ENCODE results near the gene SKIDA1. TPM values are rescaled to one million over a fixed set of nuclear protein-coding genes. Genes with fewer than 3 reads are reported as not detected.

SKIDA1 gene
- total RNA-seq, 1 donor from 2014 or later: 0.16 TPM

DNA sequence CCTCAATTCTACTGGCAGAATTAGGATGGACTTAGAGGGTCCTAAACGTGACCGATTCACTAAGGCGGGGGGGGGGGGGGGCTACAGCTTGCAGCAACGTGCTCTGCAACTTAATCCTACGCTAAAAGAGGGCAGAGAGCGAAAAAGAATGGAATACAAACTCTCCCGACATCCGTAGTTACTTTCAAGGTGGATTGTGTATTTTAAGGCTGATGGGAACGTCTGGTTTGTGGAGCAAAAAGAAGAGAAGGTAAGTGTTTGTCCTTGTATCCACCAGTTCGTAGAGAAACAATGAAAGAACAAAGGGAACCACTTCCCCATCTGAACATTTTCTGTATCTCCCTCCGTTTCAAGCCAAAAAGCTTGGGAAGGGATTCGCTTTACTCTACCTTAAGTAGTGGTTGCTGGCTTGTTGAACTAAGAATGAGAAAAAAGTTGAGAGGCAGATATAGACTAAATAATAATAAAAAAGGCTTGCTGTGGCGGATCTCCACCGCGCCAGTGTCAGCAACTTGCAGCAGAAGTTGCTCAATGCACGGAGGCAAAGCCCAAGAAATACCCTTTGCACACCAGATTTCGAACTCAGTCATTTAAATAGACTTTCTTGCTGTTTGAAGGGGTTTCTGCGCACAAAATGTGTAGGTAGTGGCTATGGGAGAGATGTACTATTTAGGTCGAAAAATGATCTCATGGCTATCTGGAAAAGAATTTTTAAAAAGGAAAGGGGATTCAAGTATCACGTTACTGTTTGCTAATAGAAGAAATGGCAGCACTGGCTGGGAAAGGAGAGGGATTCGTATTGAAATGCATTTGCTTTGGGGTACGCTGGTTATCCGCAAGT lies 736 bp downstream of the SKIDA1 start:
- no peaks in the 10 kb centered on the region for H3K9me3 Mint-ChIP-seq

DNA sequence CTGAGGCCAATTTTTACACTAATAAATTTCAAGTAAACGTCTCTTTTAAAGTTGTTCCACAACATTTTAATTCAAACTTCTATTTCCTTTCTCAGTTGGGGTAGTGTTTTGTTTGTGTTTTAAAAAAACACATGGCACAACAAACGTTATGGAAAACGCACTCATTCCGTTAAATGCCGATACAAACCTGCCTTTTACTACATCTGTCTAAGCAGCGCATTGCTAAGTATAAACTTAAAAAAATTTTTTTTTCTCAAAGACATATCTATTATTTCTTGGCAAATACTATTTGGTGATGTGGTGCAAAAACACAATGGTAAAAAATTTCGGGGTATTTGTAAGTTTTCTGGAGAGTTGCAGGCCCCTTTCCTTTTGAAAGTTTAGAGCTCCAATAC lies 1.4 kb downstream of the SKIDA1 start:
- H3K4me1 Mint-ChIP-seq: peaks cover 42% of the 10 kb centered on the region
- H3K4me3 Mint-ChIP-seq: no peak overlapping the region
- H3K27me3 Mint-ChIP-seq: peaks cover 52% of the 10 kb centered on the region
- DNase-seq: no peak
- peaks cover 2% of the 10 kb centered on the region for H3K36me3 Mint-ChIP-seq (ENCODE audit: low read depth)
- no peaks in the 10 kb centered on the region for H3K9me3 Mint-ChIP-seq
- intact Hi-C loops (cut with micrococcal nuclease): loop anchor here (10.0 kb wide), 1 partner anchor 911 kb away; no protein-coding TSS in a partner anchor
- H3K27ac Mint-ChIP-seq: no peak overlapping the region

More for the DNA sequence above, 736 bp downstream of the SKIDA1 start:
- Mint-ChIP-seq H3K4me1 (peaks cover 36% of the 10 kb centered on the region), H3K27ac (peak overlapping the region; percentile 89), H3K36me3 (ENCODE audit: low read depth) (peaks cover 2% of the 10 kb centered on the region), H3K27me3 (peaks cover 52% of the 10 kb centered on the region), H3K4me3 (peak overlapping the region; percentile 85)
- no peak for DNase-seq
- intact Hi-C loops (cut with micrococcal nuclease): loop anchor here (1.0 to 10.0 kb wide), 3 partner anchors 9 to 910 kb away; partner anchors contain the start of gene BMI1

DNA sequence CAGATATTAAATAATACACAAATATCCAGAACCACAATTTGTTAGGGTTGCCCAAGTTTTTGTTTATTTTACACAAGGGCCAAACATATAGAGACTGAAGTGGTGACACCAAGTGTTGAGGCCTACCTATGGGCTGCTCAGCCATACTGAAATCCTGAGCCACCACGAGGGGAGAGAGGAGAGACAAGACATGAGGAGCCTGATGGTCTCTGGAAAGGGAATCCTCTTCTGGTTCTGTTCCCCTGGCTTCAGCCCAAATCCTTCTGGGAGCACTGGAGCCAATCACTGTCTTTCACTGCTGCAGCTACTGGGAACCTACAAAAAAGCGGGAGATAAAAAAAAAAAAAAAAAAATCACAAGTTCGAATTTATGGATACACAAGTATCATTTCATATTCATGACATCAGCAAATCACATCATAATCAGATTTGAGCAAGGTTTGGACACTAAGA lies 1.9 kb downstream of the SKIDA1 start:
- peaks cover 47% of the 10 kb centered on the region for H3K4me1 Mint-ChIP-seq
- H3K4me3 Mint-ChIP-seq: no peak overlapping the region
- peaks cover 53% of the 10 kb centered on the region for H3K27me3 Mint-ChIP-seq
- intact Hi-C loops (cut with micrococcal nuclease): loop anchor here (10.0 kb wide), 1 partner anchor 911 kb away; no protein-coding TSS in a partner anchor
- H3K36me3 Mint-ChIP-seq (ENCODE audit: low read depth): peaks cover 2% of the 10 kb centered on the region
- no peak for DNase-seq
- no peaks in the 10 kb centered on the region for H3K9me3 Mint-ChIP-seq
- H3K27ac Mint-ChIP-seq: no peak overlapping the region

DNA sequence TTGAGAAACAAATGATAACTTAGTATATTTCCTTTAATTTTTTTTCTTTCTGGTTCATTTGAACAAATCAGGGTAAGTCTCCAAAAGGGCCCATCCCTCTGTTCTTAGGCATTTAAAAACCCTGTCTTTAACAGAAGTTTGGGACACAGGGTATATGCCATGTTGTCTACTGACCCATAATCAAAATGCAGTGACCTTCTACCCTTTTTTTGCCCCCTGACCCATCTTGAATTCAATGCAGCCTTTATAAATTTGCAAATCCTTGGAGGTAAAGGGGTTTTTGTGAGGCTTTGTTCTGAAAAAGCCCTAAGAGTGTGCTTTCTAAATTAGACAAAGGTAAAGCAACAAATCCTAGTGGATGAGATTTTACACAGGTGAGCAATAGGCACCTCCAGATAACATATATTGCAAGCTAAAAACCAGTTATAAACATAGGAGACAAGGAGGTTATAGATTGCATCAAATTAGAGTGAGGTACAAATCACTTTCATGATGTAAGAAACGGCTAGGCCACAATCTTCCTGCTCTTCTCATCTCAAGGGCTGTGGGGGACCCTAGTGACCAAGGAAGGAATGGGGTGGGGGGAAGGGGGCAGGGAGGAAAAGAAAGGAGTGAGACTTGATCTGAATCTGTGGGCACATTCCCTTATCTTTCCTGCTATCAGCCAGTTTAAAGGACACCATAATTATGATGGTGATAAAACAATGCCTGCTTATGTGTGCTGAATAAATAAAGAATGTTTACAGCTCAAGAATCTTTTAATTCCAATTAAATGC lies 2.7 kb downstream of the SKIDA1 start:
- Mint-ChIP-seq H3K36me3 (ENCODE audit: low read depth) (peaks cover 2% of the 10 kb centered on the region), H3K27me3 (peaks cover 53% of the 10 kb centered on the region), H3K27ac (no peak overlapping the region), H3K4me1 (peaks cover 50% of the 10 kb centered on the region), H3K4me3 (no peak overlapping the region), H3K9me3 (no peaks in the 10 kb centered on the region)
- peak; percentile 41 for DNase-seq
- intact Hi-C loops (cut with micrococcal nuclease): loop anchor here (10.0 kb wide), 1 partner anchor 912 kb away; no protein-coding TSS in a partner anchor

DNA sequence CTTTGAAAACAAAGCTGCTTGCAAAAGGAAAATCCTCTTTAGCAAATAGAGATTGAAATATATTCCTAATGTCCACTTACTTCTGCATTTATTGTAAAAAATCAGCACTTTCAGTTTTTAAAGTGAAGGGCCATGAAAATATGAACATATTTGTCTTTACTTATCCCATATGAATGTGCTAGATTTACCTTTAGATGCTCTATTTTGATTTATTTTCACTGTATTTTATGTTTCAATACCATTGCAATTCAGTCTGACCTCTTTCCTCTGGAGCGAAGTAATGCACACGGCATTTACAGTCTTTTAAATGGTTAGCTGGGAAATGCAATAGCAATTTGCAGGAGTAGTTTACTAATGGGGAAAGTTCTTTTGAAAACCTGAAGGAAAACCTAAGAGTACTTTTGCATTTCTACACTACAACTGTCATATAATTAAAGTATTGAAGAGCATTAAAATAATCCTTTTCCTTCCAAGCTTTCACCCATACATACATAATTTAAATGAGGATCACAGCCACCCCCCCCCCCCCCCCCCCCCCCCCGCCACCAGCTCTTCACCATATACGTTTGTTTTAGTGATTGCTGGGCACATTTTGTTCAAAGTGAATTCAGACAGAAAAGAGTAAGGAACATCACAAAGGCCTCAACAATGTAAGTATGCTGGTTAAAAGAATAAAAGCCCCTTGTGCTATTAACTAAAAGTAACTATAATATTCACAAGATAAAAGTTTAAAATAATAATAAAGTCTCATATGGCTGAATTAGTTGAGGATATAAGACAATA lies 3.5 kb downstream of the SKIDA1 start:
- H3K4me1 Mint-ChIP-seq: peaks cover 53% of the 10 kb centered on the region
- no peak overlapping the region for H3K4me3 Mint-ChIP-seq
- H3K36me3 Mint-ChIP-seq (ENCODE audit: low read depth): peaks cover 2% of the 10 kb centered on the region
- no peak overlapping the region for H3K27ac Mint-ChIP-seq
- intact Hi-C loops (cut with micrococcal nuclease): loop anchor here (10.0 kb wide), 1 partner anchor 913 kb away; no protein-coding TSS in a partner anchor
- H3K27me3 Mint-ChIP-seq: peaks cover 53% of the 10 kb centered on the region
- H3K9me3 Mint-ChIP-seq: no peaks in the 10 kb centered on the region
- no peak for DNase-seq

DNA sequence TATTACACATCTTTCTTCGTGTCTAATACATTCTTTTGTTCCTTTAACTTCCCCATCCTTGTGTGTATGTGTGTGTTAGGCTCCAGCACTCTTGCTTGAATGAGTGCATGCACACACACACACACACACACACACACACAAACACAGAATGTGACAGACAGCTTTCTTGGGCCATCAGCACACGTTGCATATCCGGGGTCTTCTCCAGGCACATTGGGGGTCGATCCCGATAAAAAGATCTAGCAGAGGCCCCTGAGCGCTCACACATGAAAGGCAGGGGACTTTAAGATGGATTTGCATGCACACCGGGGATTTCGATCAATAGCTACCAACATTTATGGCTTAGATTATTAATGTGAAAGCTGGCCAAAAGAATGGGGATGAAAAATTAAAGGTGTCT lies 4.5 kb downstream of the SKIDA1 start:
- Mint-ChIP-seq H3K4me3 (no peak overlapping the region), H3K27me3 (peaks cover 53% of the 10 kb centered on the region)
- intact Hi-C loops (cut with micrococcal nuclease): loop anchor here (10.0 kb wide), 1 partner anchor 914 kb away; no protein-coding TSS in a partner anchor

DNA sequence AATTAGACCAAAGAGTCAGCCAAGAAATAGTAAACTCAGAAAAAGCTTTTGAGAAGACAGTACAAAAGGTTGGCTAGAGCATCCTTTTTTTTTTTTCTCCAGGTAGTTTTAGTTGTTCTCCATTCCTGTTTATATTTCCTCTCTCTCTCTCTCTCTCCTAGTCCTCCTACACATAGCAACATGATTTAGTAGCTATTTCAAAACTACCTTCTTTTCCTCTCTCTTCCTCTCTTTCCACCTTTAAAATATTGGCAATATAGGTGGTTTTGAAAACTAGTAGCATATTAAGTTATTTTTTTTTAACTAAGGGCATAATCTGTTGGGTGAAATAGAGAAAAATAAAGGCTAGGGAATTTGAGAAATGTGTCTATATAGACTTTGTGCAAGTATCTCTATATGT lies 5.0 kb downstream of the SKIDA1 start:
- Mint-ChIP-seq H3K9me3 (no peaks in the 10 kb centered on the region), H3K27me3 (peaks cover 57% of the 10 kb centered on the region), H3K27ac (no peak overlapping the region), H3K4me3 (peak overlapping the region; percentile 87), H3K4me1 (peaks cover 52% of the 10 kb centered on the region), H3K36me3 (ENCODE audit: low read depth) (no peaks in the 10 kb centered on the region)
- intact Hi-C loops (cut with micrococcal nuclease): loop anchor here (10.0 kb wide), 1 partner anchor 914 kb away; no protein-coding TSS in a partner anchor
- no peak for DNase-seq

More for the DNA sequence above, 4.5 kb downstream of the SKIDA1 start:
- Mint-ChIP-seq H3K36me3 (ENCODE audit: low read depth) (no peaks in the 10 kb centered on the region), H3K27ac (no peak overlapping the region), H3K9me3 (no peaks in the 10 kb centered on the region), H3K4me1 (peaks cover 49% of the 10 kb centered on the region)
- DNase-seq: peak; percentile 41

DNA sequence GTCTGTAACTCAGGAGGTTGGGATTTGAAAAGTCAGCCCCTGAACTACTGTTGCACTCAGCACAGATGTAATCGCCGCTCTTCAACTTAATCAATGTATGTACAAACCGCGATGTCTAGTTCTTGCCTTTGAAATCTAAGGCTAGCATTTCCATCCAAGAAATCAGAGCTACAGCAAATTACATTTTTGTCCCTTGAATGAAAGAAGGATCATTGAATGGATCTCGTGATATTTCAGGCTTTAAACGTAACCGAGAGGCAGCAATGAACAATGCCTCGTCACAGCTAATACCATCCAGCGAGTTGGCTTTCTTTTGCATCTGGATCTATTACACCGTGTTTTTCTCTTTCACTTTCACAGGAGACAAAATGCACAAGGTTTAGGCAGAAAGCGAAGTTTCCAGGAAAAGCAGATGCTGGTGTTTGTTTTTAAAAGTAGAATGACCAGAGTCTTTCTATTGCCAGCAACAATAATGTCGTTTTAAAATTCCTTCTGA lies 5.5 kb downstream of the SKIDA1 start:
- peak; percentile 78 for DNase-seq
- no peaks in the 10 kb centered on the region for H3K36me3 Mint-ChIP-seq (ENCODE audit: low read depth)
- H3K27me3 Mint-ChIP-seq: peaks cover 60% of the 10 kb centered on the region
- no peak overlapping the region for H3K27ac Mint-ChIP-seq
- peak overlapping the region; percentile 87 for H3K4me3 Mint-ChIP-seq
- H3K4me1 Mint-ChIP-seq: peaks cover 47% of the 10 kb centered on the region
- no peaks in the 10 kb centered on the region for H3K9me3 Mint-ChIP-seq
- intact Hi-C loops (cut with micrococcal nuclease): loop anchor here (5.0 to 10.0 kb wide), 8 partner anchors 432 to 1672 kb away; partner anchors contain the start of genes DNAJC1, PIP4K2A and PTF1A

DNA sequence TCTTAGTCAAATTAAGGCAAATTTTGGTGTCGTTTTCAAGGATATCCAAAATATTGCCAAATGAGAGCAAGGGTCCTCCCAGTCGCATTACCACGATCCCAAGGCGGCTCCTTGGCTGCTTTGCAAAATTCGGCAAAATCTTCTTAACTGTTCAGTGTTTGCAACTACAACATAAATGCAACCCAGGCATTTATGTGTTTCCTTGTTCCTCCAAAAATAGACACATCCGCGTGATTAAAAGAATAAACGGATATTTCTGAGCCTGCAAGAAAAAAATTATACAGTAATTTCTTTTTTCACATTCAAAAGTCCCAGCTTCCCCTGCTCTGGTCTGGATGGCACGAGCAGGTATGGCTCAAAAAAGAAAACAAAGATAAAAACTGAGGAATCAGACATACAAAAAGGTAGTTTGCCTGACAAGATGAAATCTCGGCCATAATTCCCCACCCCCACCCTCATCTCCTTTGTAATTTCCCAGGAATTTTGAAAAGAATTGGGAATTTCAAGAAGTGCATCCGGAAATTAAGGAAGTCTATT lies 6.0 kb downstream of the SKIDA1 start:
- peak; percentile 55 for DNase-seq
- Mint-ChIP-seq H3K4me3 (peak overlapping the region; percentile 87), H3K4me1 (peaks cover 42% of the 10 kb centered on the region), H3K27me3 (peaks cover 60% of the 10 kb centered on the region), H3K27ac (peak overlapping the region; percentile 8), H3K9me3 (no peaks in the 10 kb centered on the region), H3K36me3 (ENCODE audit: low read depth) (no peaks in the 10 kb centered on the region)
- intact Hi-C loops (cut with micrococcal nuclease): loop anchor here (5.0 to 10.0 kb wide), 7 partner anchors 433 to 1673 kb away; partner anchors contain the start of genes DNAJC1, PIP4K2A and PTF1A

DNA sequence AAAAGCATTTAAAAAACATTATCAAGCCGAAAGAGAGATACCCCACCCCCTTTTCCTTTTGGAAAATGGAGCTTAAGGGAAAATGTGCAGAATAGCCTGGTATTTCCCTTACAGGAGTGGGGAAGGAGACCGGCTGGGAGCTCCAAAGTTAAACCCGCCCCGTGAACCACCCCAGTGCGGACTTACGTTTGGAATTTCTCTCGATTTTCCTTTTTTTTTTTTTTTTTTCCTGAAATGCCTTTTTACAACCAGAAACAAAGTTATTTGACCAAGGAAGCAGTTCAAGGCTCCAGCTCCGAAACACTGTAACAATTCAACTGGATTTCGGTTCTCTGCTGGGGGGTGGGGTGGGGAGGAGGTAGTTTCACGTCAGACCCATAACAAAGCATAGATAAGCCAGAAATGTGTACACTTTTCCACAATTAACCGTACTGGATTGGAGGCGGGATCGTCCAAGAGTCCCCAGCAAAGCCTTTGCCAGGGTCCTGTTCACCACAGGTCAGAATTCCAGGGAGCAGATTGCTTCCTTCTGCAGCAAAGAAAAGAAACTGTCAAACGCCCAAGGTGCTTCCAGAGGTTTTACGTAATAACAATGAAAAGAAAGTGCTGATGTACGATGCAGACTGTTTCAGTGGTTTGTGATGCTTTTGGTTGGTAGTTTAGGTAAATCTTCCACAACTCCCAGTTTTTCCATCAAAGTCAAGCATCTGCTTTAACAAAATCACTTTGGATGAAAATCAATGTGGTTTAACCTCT lies 6.7 kb downstream of the SKIDA1 start:
- no peaks in the 10 kb centered on the region for H3K9me3 Mint-ChIP-seq
- peak overlapping the region; percentile 87 for H3K4me3 Mint-ChIP-seq
- H3K36me3 Mint-ChIP-seq (ENCODE audit: low read depth): no peaks in the 10 kb centered on the region
- DNase-seq: peak; percentile 57
- H3K27ac Mint-ChIP-seq: no peak overlapping the region
- H3K4me1 Mint-ChIP-seq: peaks cover 42% of the 10 kb centered on the region
- H3K27me3 Mint-ChIP-seq: peaks cover 63% of the 10 kb centered on the region
- intact Hi-C loops (cut with micrococcal nuclease): loop anchor here (1.0 to 10.0 kb wide), 9 partner anchors 8 to 1673 kb away; partner anchors contain the start of genes DNAJC1, MLLT10, PIP4K2A and PTF1A

DNA sequence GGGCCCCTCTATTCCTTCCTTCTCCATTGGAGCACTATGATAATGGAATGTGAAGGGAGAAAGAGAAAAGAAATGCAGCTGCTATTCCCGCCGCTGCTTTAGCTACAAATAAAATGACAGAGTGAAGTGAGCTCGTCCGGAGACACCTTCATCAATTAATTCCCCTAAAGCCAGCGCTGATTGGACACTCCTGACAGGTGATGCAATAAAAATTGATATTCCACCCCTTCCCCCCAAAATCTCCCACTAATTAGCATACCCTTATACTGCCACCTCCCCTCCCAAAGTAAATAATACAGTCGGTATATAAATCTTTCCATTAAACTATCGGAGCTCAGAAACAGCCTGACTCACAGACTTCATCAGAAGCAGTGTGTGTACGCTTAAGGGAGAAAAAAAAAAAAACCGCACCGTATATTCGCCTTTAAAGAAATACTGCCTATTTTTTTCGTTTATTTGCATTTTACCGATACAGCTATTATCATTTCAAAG lies 7.3 kb downstream of the SKIDA1 start:
- peak overlapping the region; percentile 87 for H3K4me3 Mint-ChIP-seq
- intact Hi-C loops (cut with micrococcal nuclease): loop anchor here (1.0 to 10.0 kb wide), 9 partner anchors 9 to 1674 kb away; partner anchors contain the start of genes DNAJC1, MLLT10, PIP4K2A and PTF1A
- H3K27ac Mint-ChIP-seq: peak overlapping the region; percentile 7
- no peaks in the 10 kb centered on the region for H3K9me3 Mint-ChIP-seq
- H3K27me3 Mint-ChIP-seq: peaks cover 64% of the 10 kb centered on the region
- DNase-seq: peak; percentile 61
- H3K36me3 Mint-ChIP-seq (ENCODE audit: low read depth): no peaks in the 10 kb centered on the region
- H3K4me1 Mint-ChIP-seq: peaks cover 40% of the 10 kb centered on the region
